GF-D8 (cell line): ENCODE results near the gene SNTG2.
"Not testable (repeated sequence)": the region's sequence is repeated elsewhere in the genome, so short reads cannot be mapped to it uniquely, and the experiment has no call there.

Experiments
- DNase-seq: peaks from one replicate; lab custom pipeline; 2025; lab: John Stamatoyannopoulos, UW

The SNTG2 gene

GRCh38 chr2:950080-950966, at the start of gene SNTG2:
SNTG2 (plus strand) TSS chr2:950849; CDS start chr2:950997, 148 bp downstream.
- no peak for DNase-seq

GRCh38 chr2:902584-902983, 48.1 kb upstream of the SNTG2 start:
- no peak for DNase-seq

GRCh38 chr2:903223-903900, 47.3 kb upstream of the SNTG2 start:
- DNase-seq: no peak

GRCh38 chr2:904246-905024, 46.2 kb upstream of the SNTG2 start:
- DNase-seq: no peak

- DNase-seq: no peak
Measured at GRCh38 chr2:905091-905832, 45.4 kb upstream of the SNTG2 start.

- DNase-seq: no peak
Measured at GRCh38 chr2:905833-906140, 44.9 kb upstream of the SNTG2 start.

GRCh38 chr2:907706-908105, 42.9 kb upstream of the SNTG2 start:
- DNase-seq: no peak

- DNase-seq: no peak
Measured at GRCh38 chr2:908568-908967, 42.1 kb upstream of the SNTG2 start.

GRCh38 chr2:909764-910379, 40.8 kb upstream of the SNTG2 start:
- not testable (repeated sequence) for DNase-seq

- DNase-seq: no peak
Measured at GRCh38 chr2:910698-911097, 40.0 kb upstream of the SNTG2 start.

- no peak for DNase-seq
Measured at GRCh38 chr2:915979-916378, 34.7 kb upstream of the SNTG2 start.

- DNase-seq: no peak
Measured at GRCh38 chr2:916935-917334, 33.7 kb upstream of the SNTG2 start.

GRCh38 chr2:919672-920071, 31.0 kb upstream of the SNTG2 start:
- no peak for DNase-seq

- DNase-seq: no peak
Measured at GRCh38 chr2:920573-920972, 30.1 kb upstream of the SNTG2 start.

GRCh38 chr2:920999-921398, 29.6 kb upstream of the SNTG2 start:
- no peak for DNase-seq

GRCh38 chr2:922185-922584, 28.5 kb upstream of the SNTG2 start:
- no peak for DNase-seq

- no peak for DNase-seq
Measured at GRCh38 chr2:923832-924601, 26.6 kb upstream of the SNTG2 start.

GRCh38 chr2:924701-925100, 25.9 kb upstream of the SNTG2 start:
- DNase-seq: no peak

GRCh38 chr2:925309-925708, 25.3 kb upstream of the SNTG2 start:
- no peak for DNase-seq

- DNase-seq: no peak
Measured at GRCh38 chr2:925711-926110, 24.9 kb upstream of the SNTG2 start.

- no peak for DNase-seq
Measured at GRCh38 chr2:926259-926793, 24.3 kb upstream of the SNTG2 start.
